GM12865 (cell line): Measurements from ENCODE around the gene FCHO1.

ENCODE experiments used
- DNase-seq: peaks from one replicate; pipeline ENCODE4 v3.0.0; 2010; ENCODE audit warnings: low read depth
- H3K4me3 ChIP-seq: 2 replicates; pipeline ENCODE4 v1.5.1; 2011; ENCODE audit warnings: mild to moderate bottlenecking, low read depth, low read length, control low read depth
- TF ChIP-seq, protein P1 (sequence below): IDR thresholded peaks from 2 replicates; pipeline ENCODE4 v1.5.1; 2011; ENCODE audit warnings: low read length, control low read depth, low read depth, inconsistent platforms; ENCODE audit not compliant: insufficient read depth; ENCODE audit errors: missing control alignments

The FCHO1 gene

DNA sequence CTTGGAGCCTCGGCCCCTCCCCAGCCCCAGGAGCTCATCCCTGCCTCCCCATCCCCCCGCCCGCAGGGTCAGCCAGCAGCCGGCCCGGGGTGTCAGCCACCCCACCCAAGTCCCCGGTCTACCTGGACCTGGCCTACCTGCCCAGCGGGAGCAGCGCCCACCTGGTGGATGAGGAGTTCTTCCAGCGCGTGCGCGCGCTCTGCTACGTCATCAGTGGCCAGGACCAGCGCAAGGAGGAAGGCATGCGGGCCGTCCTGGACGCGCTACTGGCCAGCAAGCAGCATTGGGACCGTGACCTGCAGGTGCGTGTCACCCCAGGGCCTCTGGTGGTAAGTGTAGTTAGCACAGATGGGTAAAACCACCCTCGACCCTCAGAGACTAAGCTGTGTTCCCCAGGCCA, 18.1 kb upstream of the FCHO1 start:
- TF ChIP-seq, protein P1, sequence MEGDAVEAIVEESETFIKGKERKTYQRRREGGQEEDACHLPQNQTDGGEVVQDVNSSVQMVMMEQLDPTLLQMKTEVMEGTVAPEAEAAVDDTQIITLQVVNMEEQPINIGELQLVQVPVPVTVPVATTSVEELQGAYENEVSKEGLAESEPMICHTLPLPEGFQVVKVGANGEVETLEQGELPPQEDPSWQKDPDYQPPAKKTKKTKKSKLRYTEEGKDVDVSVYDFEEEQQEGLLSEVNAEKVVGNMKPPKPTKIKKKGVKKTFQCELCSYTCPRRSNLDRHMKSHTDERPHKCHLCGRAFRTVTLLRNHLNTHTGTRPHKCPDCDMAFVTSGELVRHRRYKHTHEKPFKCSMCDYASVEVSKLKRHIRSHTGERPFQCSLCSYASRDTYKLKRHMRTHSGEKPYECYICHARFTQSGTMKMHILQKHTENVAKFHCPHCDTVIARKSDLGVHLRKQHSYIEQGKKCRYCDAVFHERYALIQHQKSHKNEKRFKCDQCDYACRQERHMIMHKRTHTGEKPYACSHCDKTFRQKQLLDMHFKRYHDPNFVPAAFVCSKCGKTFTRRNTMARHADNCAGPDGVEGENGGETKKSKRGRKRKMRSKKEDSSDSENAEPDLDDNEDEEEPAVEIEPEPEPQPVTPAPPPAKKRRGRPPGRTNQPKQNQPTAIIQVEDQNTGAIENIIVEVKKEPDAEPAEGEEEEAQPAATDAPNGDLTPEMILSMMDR: no peak
- no peak overlapping the region for H3K4me3 ChIP-seq
- no peak for DNase-seq

GRCh38 chr19:17734146-17734545, 17.1 kb upstream of the FCHO1 start:
- no peak for DNase-seq
- TF ChIP-seq, protein P1: no peak
- H3K4me3 ChIP-seq: no peak overlapping the region

DNA sequence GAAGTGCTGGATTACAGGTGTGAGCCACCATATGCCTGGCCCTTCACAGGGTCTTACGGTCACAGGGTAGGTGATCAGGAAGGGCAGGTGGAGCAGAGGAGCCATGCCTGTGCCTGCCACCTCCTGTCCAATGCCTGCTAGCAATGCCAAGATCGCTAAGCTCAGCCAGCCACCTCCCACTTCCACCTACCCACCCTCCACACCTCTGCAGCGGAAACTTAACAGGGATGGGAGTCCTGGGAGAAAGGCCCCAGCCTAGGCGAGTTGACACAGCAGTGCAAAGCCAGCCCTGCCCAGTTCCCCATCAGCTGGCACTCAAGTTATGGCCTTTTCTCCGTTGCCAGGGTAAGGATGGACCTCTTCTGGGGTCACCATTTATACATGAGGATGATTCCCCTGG, 15.9 kb upstream of the FCHO1 start:
- no peak for DNase-seq
- no peak overlapping the region for H3K4me3 ChIP-seq

DNA sequence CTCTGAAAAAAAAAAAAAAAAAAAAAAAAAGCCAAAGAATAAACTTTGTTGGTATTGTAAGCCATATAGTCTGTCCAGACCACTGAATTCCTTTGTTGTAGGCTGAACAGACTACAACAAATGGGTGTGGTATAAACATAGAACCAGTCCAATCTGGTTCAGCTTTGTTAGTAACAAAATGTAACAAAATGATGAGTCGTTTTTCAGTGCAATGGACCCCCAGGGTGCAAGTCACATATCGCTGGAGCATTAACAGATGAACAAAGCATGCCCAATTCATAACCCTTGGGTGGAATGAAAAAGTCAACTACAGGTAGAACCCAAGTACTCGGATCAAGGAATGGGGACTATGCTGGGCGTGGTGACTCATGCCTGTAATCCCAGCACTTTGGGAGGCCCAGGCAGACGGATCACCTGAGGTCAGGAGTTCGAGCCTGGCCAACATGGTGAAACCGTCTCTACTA, 13.6 kb upstream of the FCHO1 start:
- no peak for DNase-seq
- no peak overlapping the region for H3K4me3 ChIP-seq
- TF ChIP-seq, protein P1: no peak

More for the DNA sequence above, 15.9 kb upstream of the FCHO1 start:
- TF ChIP-seq, protein P1: no peak

DNA sequence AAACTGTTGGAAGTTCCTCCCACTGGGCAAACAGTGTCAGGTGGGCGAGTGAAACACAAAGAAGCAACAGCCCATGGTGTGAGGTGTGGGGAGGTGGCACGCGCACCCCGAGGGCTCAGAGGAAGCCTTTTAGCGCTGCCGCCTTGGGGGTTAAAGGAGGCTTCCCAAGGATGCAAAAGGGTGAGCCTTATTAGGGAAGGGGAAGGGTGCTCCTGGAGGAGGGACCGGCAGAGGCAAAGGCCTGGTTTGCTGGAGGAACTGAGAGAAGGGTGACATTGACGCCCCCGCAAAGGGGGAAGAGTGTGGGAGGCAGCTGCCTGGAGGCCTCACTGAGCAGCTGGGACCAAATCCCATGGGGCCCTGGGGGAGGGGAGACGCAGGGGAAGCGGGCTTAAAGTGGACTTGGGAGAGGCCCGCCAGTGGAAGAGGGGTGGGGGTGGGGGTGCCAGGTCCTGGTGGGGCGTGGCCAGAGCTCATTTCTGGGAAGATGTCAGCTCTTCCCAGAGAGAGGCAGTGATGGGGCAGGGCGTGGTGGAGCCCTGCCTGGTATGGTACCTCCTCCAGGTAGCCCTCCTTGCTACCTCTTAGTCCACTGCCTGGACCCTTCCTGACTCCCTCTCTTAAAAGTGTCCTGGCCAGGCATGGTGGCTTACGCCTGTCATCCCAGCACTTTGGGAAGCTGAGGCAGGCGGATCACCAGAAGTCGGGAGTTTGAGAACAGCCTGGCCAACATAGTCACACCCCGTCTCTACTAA, 12.0 kb upstream of the FCHO1 start:
- H3K4me3 ChIP-seq: no peak overlapping the region
- TF ChIP-seq, protein P1: no peak

GRCh38 chr19:17741456-17741855, 9.8 kb upstream of the FCHO1 start:
- DNase-seq: no peak
- no peak overlapping the region for H3K4me3 ChIP-seq

More for the DNA sequence above, 12.0 kb upstream of the FCHO1 start:
- DNase-seq: peak; percentile 58

More at GRCh38 chr19:17741456-17741855, 9.8 kb upstream of the FCHO1 start:
- TF ChIP-seq, protein P1: no peak
